HCT116 (cell line): ENCODE data around the gene NECAB3. TPM values are rescaled to one million over a fixed set of nuclear protein-coding genes. Genes with fewer than 3 reads are reported as not detected.

Experiments
- ATAC-seq: fragments of 200-7000 bp; cut with Tn5 transposase; 2 replicates; pipeline ENCODE4 v1.9.1; 2020; ENCODE audit warnings: mild to moderate bottlenecking, moderate library complexity
- BruUV-seq: library from RNA; stranded (reverse); fragments of 400-500 nt; replicated peaks from 2 replicates; lab custom pipeline; 2021; lab: Mats Ljungman, UMichigan
- CTCF ChIA-PET: fragments of 300-600 bp; sonication (Branson Sonifier 250); formaldehyde crosslinking; loops from one replicate; lab custom pipeline; 2021; ENCODE audit warnings: antibody characterized with exemption; lab: Charles Lee
- POLR2A ChIA-PET: fragments of 300-600, 350-600 bp; sonication (Branson Sonifier 250); formaldehyde crosslinking; loops from one replicate; lab custom pipeline; 2021; ENCODE audit warnings: antibody characterized with exemption; lab: Charles Lee
- RAD21 ChIA-PET, 2 experiments: fragments of 300-600 bp; sonication (Branson Sonifier 250); formaldehyde crosslinking; loops; one replicate each; lab custom pipeline; 2023; ENCODE audit warnings: low total read pairs in 2 of 2; ENCODE audit not compliant: uncharacterized antibody in 2 of 2, unreplicated experiment in 2 of 2, low non-redundant PET in 1 of 2; lab: Charles Lee
- DNase-seq: peaks from one replicate; pipeline ENCODE4 v3.0.0-alpha.2; 2010; ENCODE audit warnings: low read depth, low spot score
- H2AFZ ChIP-seq: fragments of 200-600 bp; shearing (Covaris generic), sonication (generic); 2 replicates; pipeline ENCODE4 v1.6.1; 2017; ENCODE audit warnings: low read depth, mixed run types, mixed read lengths, antibody characterized with exemption, low read length; ENCODE audit not compliant: poor library complexity, severe bottlenecking
- H3K27ac ChIP-seq: 2 replicates; pipeline ENCODE4 v1.5.1; 2012; ENCODE audit warnings: low read depth, low read length
- H3K27me3 ChIP-seq: fragments of 200-600 bp; sonication (generic); 2 replicates; pipeline ENCODE4 v1.6.1; 2016; ENCODE audit warnings: mixed run types, low read length, mixed read lengths; ENCODE audit not compliant: insufficient read depth
- H3K36me3 ChIP-seq, 2 experiments: fragments of 200-500 bp in 1 of 2; fragments of 200-600 bp in 1 of 2; sonication (Bioruptor generic) in 1 of 2; sonication (generic) in 1 of 2; 2 replicates each; pipeline versions ENCODE4 v1.5.1 to v1.6.1; 2014 to 2016; ENCODE audit warnings: low read length in 2 of 2, inconsistent platforms in 1 of 2, mixed read lengths in 1 of 2, mixed run types in 1 of 2; ENCODE audit not compliant: insufficient read depth in 2 of 2, control insufficient read depth in 1 of 2
- H3K4me1 ChIP-seq, 2 experiments: fragments of 200-600 bp in 1 of 2; sonication (generic) in 1 of 2; 2 replicates each; pipeline versions ENCODE4 v1.5.1 to v1.6.1; 2012 to 2017; ENCODE audit warnings: low read length in 2 of 2, inconsistent platforms in 1 of 2, mild to moderate bottlenecking in 1 of 2, mixed read lengths in 1 of 2, mixed run types in 1 of 2, moderate library complexity in 1 of 2; ENCODE audit not compliant: insufficient read depth in 2 of 2, control insufficient read depth in 1 of 2
- H3K4me2 ChIP-seq: fragments of 200-600 bp; sonication (generic); 2 replicates; pipeline ENCODE4 v1.6.1; 2017; ENCODE audit warnings: mixed run types, low read length, mixed read lengths
- H3K4me3 ChIP-seq, 2 experiments: fragments of 200-600 bp in 1 of 2; sonication (generic) in 1 of 2; replicated peaks in 1 of 2; 2 replicates each; pipeline ENCODE4 v1.5.1; 2011 to 2016; ENCODE audit warnings: low read length in 2 of 2, control low read depth in 1 of 2, low read depth in 1 of 2, mild to moderate bottlenecking in 1 of 2, mixed read lengths in 1 of 2, mixed run types in 1 of 2
- H3K79me2 ChIP-seq: fragments of 200-600 bp; sonication (generic); 2 replicates; pipeline ENCODE4 v1.6.1; 2017; ENCODE audit warnings: mild to moderate bottlenecking, mixed run types, low read length, moderate library complexity, mixed read lengths; ENCODE audit not compliant: insufficient read depth
- H3K9ac ChIP-seq: fragments of 200-600 bp; sonication (generic); 2 replicates; pipeline ENCODE4 v1.6.1; 2016; ENCODE audit warnings: low read length, mixed read lengths
- H3K9me2 ChIP-seq: fragments of 200-600 bp; sonication (generic), shearing (Covaris generic); 2 replicates; pipeline ENCODE4 v1.6.1; 2017; ENCODE audit warnings: mixed run types, mild to moderate bottlenecking, moderate library complexity; ENCODE audit not compliant: insufficient read depth
- H3K9me3 ChIP-seq, 2 experiments: fragments of 200-500 bp in 1 of 2; fragments of 200-600 bp in 1 of 2; sonication (Bioruptor generic) in 1 of 2; sonication (generic) in 1 of 2; 2 replicates each; pipeline ENCODE4 v1.6.1; 2014 to 2017; ENCODE audit warnings: low read length in 2 of 2, mixed read lengths in 2 of 2, inconsistent platforms in 1 of 2, low read depth in 1 of 2, mild to moderate bottlenecking in 1 of 2, mixed run types in 1 of 2, moderate library complexity in 1 of 2; ENCODE audit not compliant: control insufficient read depth in 1 of 2, insufficient read depth in 1 of 2
- H4K20me1 ChIP-seq: fragments of 200-600 bp; sonication (generic), shearing (Covaris generic); 2 replicates; pipeline ENCODE4 v1.6.1; 2017; ENCODE audit warnings: mixed run types, mild to moderate bottlenecking, moderate library complexity; ENCODE audit not compliant: insufficient read depth
- CEBPB ChIP-seq: IDR thresholded peaks from 2 replicates; pipeline ENCODE4 v1.6.1; 2012; ENCODE audit warnings: low read depth
- EZH2 ChIP-seq: fragments of 200-600 bp; sonication (generic); IDR thresholded peaks from 2 replicates; pipeline ENCODE4 v1.6.1; 2017; ENCODE audit warnings: antibody characterized with exemption, mixed run types
- FOSL1 ChIP-seq: IDR thresholded peaks from 2 replicates; pipeline ENCODE4 v1.6.1; 2012; ENCODE audit warnings: low read depth
- POLR2AphosphoS5 ChIP-seq: IDR thresholded peaks from 2 replicates; pipeline ENCODE4 v1.6.1; 2011; ENCODE audit warnings: mild to moderate bottlenecking, low read depth, low read length, moderate library complexity
- RAD21 ChIP-seq: IDR thresholded peaks from 2 replicates; pipeline ENCODE4 v1.6.1; 2012; ENCODE audit warnings: low read depth, mild to moderate bottlenecking
- SIN3A ChIP-seq: IDR thresholded peaks from 2 replicates; pipeline ENCODE4 v1.6.1; 2012; ENCODE audit warnings: low read depth
- YY1 ChIP-seq: IDR thresholded peaks from 2 replicates; pipeline ENCODE4 v1.6.1; 2011; ENCODE audit warnings: low read length, low read depth, moderate library complexity, mild to moderate bottlenecking; ENCODE audit not compliant: insufficient replicate concordance; ENCODE audit errors: extremely low read depth
- ZBTB33 ChIP-seq: IDR thresholded peaks from 2 replicates; pipeline ENCODE4 v1.6.1; 2011; ENCODE audit warnings: mild to moderate bottlenecking, low read length, moderate library complexity; ENCODE audit not compliant: insufficient replicate concordance; ENCODE audit errors: extremely low read depth
- intact Hi-C: fragments of 100-400 bp; cut with micrococcal nuclease; formaldehyde crosslinking; loops from 2 replicates; pipeline ENCODE4 v1.10.0; 2022
- total RNA-seq: library from RNA; stranded (reverse); gene quantifications from one replicate; pipeline ENCODE4 v1.2.1, GENCODE V29; 2021; ENCODE audit not compliant: unreplicated experiment
- TF ChIP-seq, protein P1 (sequence below): IDR thresholded peaks from 2 replicates; pipeline ENCODE4 v1.6.1; 2012; ENCODE audit warnings: low read depth

The NECAB3 gene
- total RNA-seq, 1 experiment from 2014 or later = 48.1 TPM

DNA sequence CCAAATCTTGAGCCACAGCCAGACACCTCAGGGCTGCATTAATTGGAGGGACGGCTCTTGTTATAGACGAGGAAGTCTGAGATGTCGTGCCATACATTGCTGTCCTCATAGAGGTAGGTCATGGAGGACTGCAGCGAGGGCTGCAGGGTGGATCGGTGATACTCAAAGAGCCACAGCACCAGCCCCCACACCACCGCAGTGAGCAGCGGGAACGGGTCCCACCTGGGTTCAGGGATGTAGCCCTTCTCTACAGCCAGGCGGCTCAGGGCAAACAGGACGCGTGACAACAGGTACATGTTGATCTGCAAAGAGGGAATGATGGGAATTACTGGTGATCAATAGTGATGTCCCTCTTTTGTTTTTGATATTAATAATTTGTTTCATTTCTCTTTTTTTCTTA, 33.4 kb upstream of the NECAB3 start:
- intact Hi-C loops = loop anchor here (5.0 kb wide), 1 partner anchor 960 kb away; no protein-coding TSS in a partner anchor
- Histone ChIP-seq H3K9ac (no peak overlapping the region), H3K36me3 (0 out of 4 replicates have a peak, but pooled peaks cover 0 to 5% of the 10 kb centered on the region in 2 experiments), H2AFZ (no peak overlapping the region), H3K9me3 (no peaks in the 10 kb centered on the region), H3K79me2 (no peaks in the 10 kb centered on the region), H3K27me3 (no peaks in the 10 kb centered on the region), H3K4me3 (no peak overlapping the region), H4K20me1 (no peaks in the 10 kb centered on the region), H3K4me1 (peaks cover 4 to 28% of the 10 kb centered on the region in 2 experiments)
- no peak for DNase-seq
- no peak for ATAC-seq
- ChIA-PET POLR2A (no interaction called here), CTCF (no interaction called here), RAD21 (no interaction called here)
- no peak for TF ChIP-seq SIN3A
- no peak for TF ChIP-seq YY1
- no peak for TF ChIP-seq RAD21
- TF ChIP-seq CEBPB = no peak
- TF ChIP-seq, protein P1, sequence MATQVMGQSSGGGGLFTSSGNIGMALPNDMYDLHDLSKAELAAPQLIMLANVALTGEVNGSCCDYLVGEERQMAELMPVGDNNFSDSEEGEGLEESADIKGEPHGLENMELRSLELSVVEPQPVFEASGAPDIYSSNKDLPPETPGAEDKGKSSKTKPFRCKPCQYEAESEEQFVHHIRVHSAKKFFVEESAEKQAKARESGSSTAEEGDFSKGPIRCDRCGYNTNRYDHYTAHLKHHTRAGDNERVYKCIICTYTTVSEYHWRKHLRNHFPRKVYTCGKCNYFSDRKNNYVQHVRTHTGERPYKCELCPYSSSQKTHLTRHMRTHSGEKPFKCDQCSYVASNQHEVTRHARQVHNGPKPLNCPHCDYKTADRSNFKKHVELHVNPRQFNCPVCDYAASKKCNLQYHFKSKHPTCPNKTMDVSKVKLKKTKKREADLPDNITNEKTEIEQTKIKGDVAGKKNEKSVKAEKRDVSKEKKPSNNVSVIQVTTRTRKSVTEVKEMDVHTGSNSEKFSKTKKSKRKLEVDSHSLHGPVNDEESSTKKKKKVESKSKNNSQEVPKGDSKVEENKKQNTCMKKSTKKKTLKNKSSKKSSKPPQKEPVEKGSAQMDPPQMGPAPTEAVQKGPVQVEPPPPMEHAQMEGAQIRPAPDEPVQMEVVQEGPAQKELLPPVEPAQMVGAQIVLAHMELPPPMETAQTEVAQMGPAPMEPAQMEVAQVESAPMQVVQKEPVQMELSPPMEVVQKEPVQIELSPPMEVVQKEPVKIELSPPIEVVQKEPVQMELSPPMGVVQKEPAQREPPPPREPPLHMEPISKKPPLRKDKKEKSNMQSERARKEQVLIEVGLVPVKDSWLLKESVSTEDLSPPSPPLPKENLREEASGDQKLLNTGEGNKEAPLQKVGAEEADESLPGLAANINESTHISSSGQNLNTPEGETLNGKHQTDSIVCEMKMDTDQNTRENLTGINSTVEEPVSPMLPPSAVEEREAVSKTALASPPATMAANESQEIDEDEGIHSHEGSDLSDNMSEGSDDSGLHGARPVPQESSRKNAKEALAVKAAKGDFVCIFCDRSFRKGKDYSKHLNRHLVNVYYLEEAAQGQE = no peak
- no peak for TF ChIP-seq POLR2AphosphoS5
- no peak for TF ChIP-seq ZBTB33
- no peak for TF ChIP-seq EZH2
- TF ChIP-seq FOSL1 = no peak
- TF ChIP-seq, all 23 proteins: peak for 0
- no TSS peak for BruUV-seq
- Histone ChIP-seq H3K9me2 (no peaks in the 10 kb centered on the region), H3K4me2 (no peak overlapping the region), H3K27ac (no peak overlapping the region)
